HCT116 (cell line): ENCODE data around the gene NLGN2. TPM values are rescaled to one million over a fixed set of nuclear protein-coding genes. Genes with fewer than 3 reads are reported as not detected.

Experiments
- ATAC-seq: fragments of 200-7000 bp; cut with Tn5 transposase; 2 replicates; pipeline ENCODE4 v1.9.1; 2020; ENCODE audit warnings: mild to moderate bottlenecking, moderate library complexity
- BruUV-seq: library from RNA; stranded (reverse); fragments of 400-500 nt; replicated peaks from 2 replicates; lab custom pipeline; 2021; lab: Mats Ljungman, UMichigan
- CTCF ChIA-PET: fragments of 300-600 bp; sonication (Branson Sonifier 250); formaldehyde crosslinking; loops from one replicate; lab custom pipeline; 2021; ENCODE audit warnings: antibody characterized with exemption; lab: Charles Lee
- POLR2A ChIA-PET: fragments of 300-600, 350-600 bp; sonication (Branson Sonifier 250); formaldehyde crosslinking; loops from one replicate; lab custom pipeline; 2021; ENCODE audit warnings: antibody characterized with exemption; lab: Charles Lee
- RAD21 ChIA-PET, 2 experiments: fragments of 300-600 bp; sonication (Branson Sonifier 250); formaldehyde crosslinking; loops; one replicate each; lab custom pipeline; 2023; ENCODE audit warnings: low total read pairs in 2 of 2; ENCODE audit not compliant: uncharacterized antibody in 2 of 2, unreplicated experiment in 2 of 2, low non-redundant PET in 1 of 2; lab: Charles Lee
- DNase-seq: peaks from one replicate; pipeline ENCODE4 v3.0.0-alpha.2; 2010; ENCODE audit warnings: low read depth, low spot score
- H2AFZ ChIP-seq: fragments of 200-600 bp; shearing (Covaris generic), sonication (generic); 2 replicates; pipeline ENCODE4 v1.6.1; 2017; ENCODE audit warnings: low read depth, mixed run types, mixed read lengths, antibody characterized with exemption, low read length; ENCODE audit not compliant: poor library complexity, severe bottlenecking
- H3K27ac ChIP-seq: 2 replicates; pipeline ENCODE4 v1.5.1; 2012; ENCODE audit warnings: low read depth, low read length
- H3K27me3 ChIP-seq: fragments of 200-600 bp; sonication (generic); 2 replicates; pipeline ENCODE4 v1.6.1; 2016; ENCODE audit warnings: mixed run types, low read length, mixed read lengths; ENCODE audit not compliant: insufficient read depth
- H3K36me3 ChIP-seq, 2 experiments: fragments of 200-500 bp in 1 of 2; fragments of 200-600 bp in 1 of 2; sonication (Bioruptor generic) in 1 of 2; sonication (generic) in 1 of 2; 2 replicates each; pipeline versions ENCODE4 v1.5.1 to v1.6.1; 2014 to 2016; ENCODE audit warnings: low read length in 2 of 2, inconsistent platforms in 1 of 2, mixed read lengths in 1 of 2, mixed run types in 1 of 2; ENCODE audit not compliant: insufficient read depth in 2 of 2, control insufficient read depth in 1 of 2
- H3K4me1 ChIP-seq, 2 experiments: fragments of 200-600 bp in 1 of 2; sonication (generic) in 1 of 2; 2 replicates each; pipeline versions ENCODE4 v1.5.1 to v1.6.1; 2012 to 2017; ENCODE audit warnings: low read length in 2 of 2, inconsistent platforms in 1 of 2, mild to moderate bottlenecking in 1 of 2, mixed read lengths in 1 of 2, mixed run types in 1 of 2, moderate library complexity in 1 of 2; ENCODE audit not compliant: insufficient read depth in 2 of 2, control insufficient read depth in 1 of 2
- H3K4me2 ChIP-seq: fragments of 200-600 bp; sonication (generic); 2 replicates; pipeline ENCODE4 v1.6.1; 2017; ENCODE audit warnings: mixed run types, low read length, mixed read lengths
- H3K4me3 ChIP-seq, 2 experiments: fragments of 200-600 bp in 1 of 2; sonication (generic) in 1 of 2; replicated peaks in 1 of 2; 2 replicates each; pipeline ENCODE4 v1.5.1; 2011 to 2016; ENCODE audit warnings: low read length in 2 of 2, control low read depth in 1 of 2, low read depth in 1 of 2, mild to moderate bottlenecking in 1 of 2, mixed read lengths in 1 of 2, mixed run types in 1 of 2
- H3K79me2 ChIP-seq: fragments of 200-600 bp; sonication (generic); 2 replicates; pipeline ENCODE4 v1.6.1; 2017; ENCODE audit warnings: mild to moderate bottlenecking, mixed run types, low read length, moderate library complexity, mixed read lengths; ENCODE audit not compliant: insufficient read depth
- H3K9ac ChIP-seq: fragments of 200-600 bp; sonication (generic); 2 replicates; pipeline ENCODE4 v1.6.1; 2016; ENCODE audit warnings: low read length, mixed read lengths
- H3K9me2 ChIP-seq: fragments of 200-600 bp; sonication (generic), shearing (Covaris generic); 2 replicates; pipeline ENCODE4 v1.6.1; 2017; ENCODE audit warnings: mixed run types, mild to moderate bottlenecking, moderate library complexity; ENCODE audit not compliant: insufficient read depth
- H3K9me3 ChIP-seq, 2 experiments: fragments of 200-500 bp in 1 of 2; fragments of 200-600 bp in 1 of 2; sonication (Bioruptor generic) in 1 of 2; sonication (generic) in 1 of 2; 2 replicates each; pipeline ENCODE4 v1.6.1; 2014 to 2017; ENCODE audit warnings: low read length in 2 of 2, mixed read lengths in 2 of 2, inconsistent platforms in 1 of 2, low read depth in 1 of 2, mild to moderate bottlenecking in 1 of 2, mixed run types in 1 of 2, moderate library complexity in 1 of 2; ENCODE audit not compliant: control insufficient read depth in 1 of 2, insufficient read depth in 1 of 2
- H4K20me1 ChIP-seq: fragments of 200-600 bp; sonication (generic), shearing (Covaris generic); 2 replicates; pipeline ENCODE4 v1.6.1; 2017; ENCODE audit warnings: mixed run types, mild to moderate bottlenecking, moderate library complexity; ENCODE audit not compliant: insufficient read depth
- CEBPB ChIP-seq: IDR thresholded peaks from 2 replicates; pipeline ENCODE4 v1.6.1; 2012; ENCODE audit warnings: low read depth
- CTCF ChIP-seq, 3 experiments: fragments of 200-600 bp in 1 of 3; sonication (generic) in 1 of 3; IDR thresholded peaks in 2 of 3; conservative IDR thresholded peaks in 1 of 3; 2 replicates each; pipeline ENCODE4 v1.5.1; 2012 to 2017; ENCODE audit warnings: low read depth in 2 of 3, low read length in 2 of 3, antibody characterized with exemption in 1 of 3, borderline replicate concordance in 1 of 3, control low read depth in 1 of 3, mild to moderate bottlenecking in 1 of 3, mixed read lengths in 1 of 3, mixed run types in 1 of 3, moderate library complexity in 1 of 3; ENCODE audit not compliant: insufficient read depth in 1 of 3
- EGR1 ChIP-seq: IDR thresholded peaks from 2 replicates; pipeline ENCODE4 v1.6.1; 2012; ENCODE audit warnings: low read depth
- ELF1 ChIP-seq: IDR thresholded peaks from 2 replicates; pipeline ENCODE4 v1.6.1; 2012; ENCODE audit warnings: low read depth, borderline replicate concordance
- EZH2 ChIP-seq: fragments of 200-600 bp; sonication (generic); IDR thresholded peaks from 2 replicates; pipeline ENCODE4 v1.6.1; 2017; ENCODE audit warnings: antibody characterized with exemption, mixed run types
- EZH2phosphoT487 ChIP-seq: fragments of 200-600 bp; IDR thresholded peaks from 2 replicates; pipeline ENCODE4 v1.6.1; 2018; ENCODE audit warnings: antibody characterized with exemption, borderline replicate concordance
- FOSL1 ChIP-seq: IDR thresholded peaks from 2 replicates; pipeline ENCODE4 v1.6.1; 2012; ENCODE audit warnings: low read depth
- JUND ChIP-seq: IDR thresholded peaks from 2 replicates; pipeline ENCODE4 v1.6.1; 2012
- MAX ChIP-seq: IDR thresholded peaks from 2 replicates; pipeline ENCODE4 v1.6.1; 2012
- POLR2A ChIP-seq: IDR thresholded peaks from 2 replicates; pipeline ENCODE4 v1.7.0; 2011; ENCODE audit warnings: borderline replicate concordance; ENCODE audit not compliant: insufficient read depth, insufficient read length; ENCODE audit errors: extremely low read depth
- POLR2AphosphoS5 ChIP-seq: IDR thresholded peaks from 2 replicates; pipeline ENCODE4 v1.6.1; 2011; ENCODE audit warnings: mild to moderate bottlenecking, low read depth, low read length, moderate library complexity
- REST ChIP-seq: IDR thresholded peaks from 2 replicates; pipeline ENCODE4 v1.6.1; 2012; ENCODE audit warnings: low read depth
- SRF ChIP-seq: IDR thresholded peaks from 2 replicates; pipeline ENCODE4 v1.6.1; 2012; ENCODE audit warnings: low read depth
- TCF7L2 ChIP-seq: IDR thresholded peaks from 2 replicates; pipeline ENCODE4 v1.7.0; 2011; ENCODE audit warnings: borderline replicate concordance, inconsistent platforms; ENCODE audit not compliant: insufficient read depth, insufficient read length; ENCODE audit errors: extremely low read depth
- YY1 ChIP-seq: IDR thresholded peaks from 2 replicates; pipeline ENCODE4 v1.6.1; 2011; ENCODE audit warnings: low read length, low read depth, moderate library complexity, mild to moderate bottlenecking; ENCODE audit not compliant: insufficient replicate concordance; ENCODE audit errors: extremely low read depth
- ZBTB33 ChIP-seq: IDR thresholded peaks from 2 replicates; pipeline ENCODE4 v1.6.1; 2011; ENCODE audit warnings: mild to moderate bottlenecking, low read length, moderate library complexity; ENCODE audit not compliant: insufficient replicate concordance; ENCODE audit errors: extremely low read depth
- ZFX ChIP-seq: fragments of 450-650 bp; IDR thresholded peaks from 2 replicates; pipeline ENCODE4 v1.6.1; 2017
- intact Hi-C: fragments of 100-400 bp; cut with micrococcal nuclease; formaldehyde crosslinking; loops from 2 replicates; pipeline ENCODE4 v1.10.0; 2022
- total RNA-seq: library from RNA; stranded (reverse); gene quantifications from one replicate; pipeline ENCODE4 v1.2.1, GENCODE V29; 2021; ENCODE audit not compliant: unreplicated experiment

The NLGN2 gene
- total RNA-seq, 1 experiment from 2014 or later: 60.5 TPM

GRCh38 chr17:7367918-7368598 is 39.6 kb upstream of the NLGN2 start:
- Histone ChIP-seq H3K9me2 (no peaks in the 10 kb centered on the region), H3K27ac (no peak overlapping the region), H3K36me3 (no peaks in the 10 kb centered on the region), H3K9ac (no peak overlapping the region), H3K4me1 (peaks cover 7 to 9% of the 10 kb centered on the region in 2 experiments), H3K4me2 (no peak overlapping the region), H2AFZ (no peak overlapping the region), H3K27me3 (no peaks in the 10 kb centered on the region), H4K20me1 (no peaks in the 10 kb centered on the region), H3K9me3 (no peaks in the 10 kb centered on the region), H3K4me3 (no peak overlapping the region), H3K79me2 (no peaks in the 10 kb centered on the region)
- ChIA-PET CTCF (no interaction called here), POLR2A (interaction anchor here (1.2 kb wide), 1 partner anchor 36 kb away, joined by 3 read pairs; the partner anchor contains the start of gene TMEM256), RAD21 (no interaction called here)
- intact Hi-C loops: no loop called here
- BruUV-seq: no TSS peak
- DNase-seq: no peak
- no peak for TF ChIP-seq EZH2
- TF ChIP-seq POLR2AphosphoS5: no peak
- TF ChIP-seq JUND: no peak
- TF ChIP-seq CTCF (IDR thresholded peaks at IDR 0.05 in 2 of 3, conservative IDR thresholded peaks at IDR 0.05 in 1 of 3; ENCODE audit: borderline replicate concordance in 1 of 3, insufficient read depth in 1 of 3, low read depth in 2 of 3, low read length in 2 of 3): no peak
- no peak for TF ChIP-seq YY1
- TF ChIP-seq CEBPB: no peak
- no peak for TF ChIP-seq FOSL1
- no peak for TF ChIP-seq ELF1
- no peak for TF ChIP-seq ZBTB33
- no peak for TF ChIP-seq REST
- TF ChIP-seq EGR1: no peak
- TF ChIP-seq ZFX: no peak
- no peak for TF ChIP-seq POLR2A
- TF ChIP-seq SRF: no peak
- TF ChIP-seq TCF7L2: no peak
- TF ChIP-seq MAX: no peak
- TF ChIP-seq EZH2phosphoT487: no peak
- ATAC-seq: no peak
